ENCODE measurements around the gene CPLANE1. TPM values are rescaled to one million over a fixed set of nuclear protein-coding genes. Genes with fewer than 3 reads are reported as not detected.

Gene CPLANE1
- total and polyA plus RNA-seq, 10 of the 15 experiments (the other 5 are each of a cell fraction or from before 2014, with no cell fraction given) = 1.7 to 14.8 (median 6.7) TPM

- ATAC-seq (peak; percentile 82), DNase-seq (ENCODE audit: low read depth, low spot score) (no peak), FAIRE-seq (no peak)
- 84% methylated on average over 6 of the region's 6 CpGs for WGBS (ENCODE audit: insufficient coverage, insufficient replicate concordance, low lambda C conversion rate, missing lambda C conversion rate)
- CTCF ChIA-PET = interaction anchor here (0.7 kb wide), 1 partner anchor 9 kb away, joined by 4 read pairs; no protein-coding TSS in a partner anchor
- no peak overlapping the region for H2AFZ ChIP-seq (ENCODE audit: control insufficient read depth, low read depth, low read length)
- no peak overlapping the region for H3K9ac ChIP-seq (ENCODE audit: control insufficient read depth, insufficient read depth, low read length)
- no peak overlapping the region for H3K27ac ChIP-seq (ENCODE audit: control insufficient read depth, insufficient read depth)
- no peaks in the 10 kb centered on the region for H3K79me2 ChIP-seq (ENCODE audit: control insufficient read depth, insufficient read depth, low read length)
- POLR2A ChIA-PET = no interaction called here
- H3K4me1 ChIP-seq (ENCODE audit: control insufficient read depth, insufficient read depth, low read length) = no peaks in the 10 kb centered on the region
- in situ Hi-C loops (cut with MboI) = no loop called here
- H3K36me3 ChIP-seq (ENCODE audit: control insufficient read depth in 2 of 2, insufficient read depth in 2 of 2, low read length in 1 of 2) = peaks cover 0 to 3% of the 10 kb centered on the region in 2 experiments; a peak in 1 of 4 replicates
- intact Hi-C loops (cut with micrococcal nuclease; ENCODE audit: unreplicated experiment) = no loop called here
- SMC1A ChIA-PET (ENCODE audit: uncharacterized antibody, unreplicated experiment) = interaction anchor here (0.8 to 1.7 kb wide), 5 partner anchors 9 to 129 kb away, joined by 3 to 5 read pairs (median 4); no protein-coding TSS in a partner anchor
- no peaks in the 10 kb centered on the region for H3K27me3 ChIP-seq (replicated peaks in 1 of 2; ENCODE audit: control insufficient read depth in 2 of 2, insufficient read depth in 2 of 2, low read length in 1 of 2)
- RAD21 ChIA-PET (ENCODE audit: unreplicated experiment) = interaction anchor here (0.9 kb wide), 1 partner anchor 10 kb away, joined by 3 read pairs; no protein-coding TSS in a partner anchor
- TF ChIP-seq ZBTB11 (CRISPR knock-in tag; IDR thresholded peaks at IDR 0.05) = no peak
- BruUV-seq (replicated peaks) = no TSS peak
- H3K4me3 ChIP-seq = no peak overlapping the region
- H3K9me3 ChIP-seq (replicated peaks; ENCODE audit: control insufficient read depth, insufficient read depth, low read length) = no peaks in the 10 kb centered on the region
- H3K4me2 ChIP-seq (ENCODE audit: control insufficient read depth, insufficient read depth) = no peak overlapping the region
- H4K20me1 ChIP-seq (ENCODE audit: control insufficient read depth, insufficient read depth) = no peaks in the 10 kb centered on the region; the same call in 1 of the 2 replicates
Measured at GRCh38 chr5:37121465-37121864, 127.7 kb downstream of the CPLANE1 start.

GRCh38 chr5:37121027-37121426 is 128.1 kb downstream of the CPLANE1 start:
- FAIRE-seq (no peak), ATAC-seq (peak; percentile 86), DNase-seq (ENCODE audit: low read depth, low spot score) (no peak)
- Histone ChIP-seq H3K9ac (ENCODE audit: control insufficient read depth, insufficient read depth, low read length) (no peak overlapping the region), H3K79me2 (ENCODE audit: control insufficient read depth, insufficient read depth, low read length) (no peaks in the 10 kb centered on the region), H3K4me2 (ENCODE audit: control insufficient read depth, insufficient read depth) (no peak overlapping the region), H4K20me1 (ENCODE audit: control insufficient read depth, insufficient read depth) (no peaks in the 10 kb centered on the region; the same call in 1 of the 2 replicates), H3K27me3 (replicated peaks in 1 of 2; ENCODE audit: control insufficient read depth in 2 of 2, insufficient read depth in 2 of 2, low read length in 1 of 2) (no peaks in the 10 kb centered on the region), H3K4me3 (no peak overlapping the region), H3K4me1 (ENCODE audit: control insufficient read depth, insufficient read depth, low read length) (no peaks in the 10 kb centered on the region), H3K27ac (ENCODE audit: control insufficient read depth, insufficient read depth) (no peak overlapping the region), H3K9me3 (replicated peaks; ENCODE audit: control insufficient read depth, insufficient read depth, low read length) (no peaks in the 10 kb centered on the region), H2AFZ (ENCODE audit: control insufficient read depth, low read depth, low read length) (no peak overlapping the region), H3K36me3 (ENCODE audit: control insufficient read depth in 2 of 2, insufficient read depth in 2 of 2, low read length in 1 of 2) (peaks cover 0 to 3% of the 10 kb centered on the region in 2 experiments; a peak in 1 of 4 replicates)
- RAD21 ChIA-PET (ENCODE audit: unreplicated experiment) = interaction anchor here (0.5 to 0.9 kb wide), 4 partner anchors 9 to 212 kb away, joined by 3 read pairs; no protein-coding TSS in a partner anchor
- SMC1A ChIA-PET (ENCODE audit: uncharacterized antibody, unreplicated experiment) = interaction anchor here (0.8 to 1.7 kb wide), 8 partner anchors 8 to 130 kb away, joined by 3 to 5 read pairs (median 4); no protein-coding TSS in a partner anchor
- no TSS peak for BruUV-seq (replicated peaks)
- POLR2A ChIA-PET = no interaction called here
- CTCF ChIA-PET = interaction anchor here (1.3 kb wide), 1 partner anchor 258 kb away, joined by 5 read pairs; the partner anchor contains the start of gene WDR70
- WGBS (ENCODE audit: insufficient coverage, insufficient replicate concordance, low lambda C conversion rate, missing lambda C conversion rate) = 75% methylated on average over 1 of the region's 1 CpG
- peak; percentile 72; the same call in 1 of the 2 replicates for TF ChIP-seq SPI1 (IDR thresholded peaks at IDR 0.05; ENCODE audit: borderline replicate concordance, insufficient read depth, low read depth, low read length)
- no peak for TF ChIP-seq EGR1 (IDR thresholded peaks at IDR 0.05; ENCODE audit: borderline replicate concordance in 1 of 2, low read depth in 2 of 2, low read length in 2 of 2)
- in situ Hi-C loops (cut with MboI) = no loop called here
- intact Hi-C loops (cut with micrococcal nuclease; ENCODE audit: unreplicated experiment) = no loop called here
